H1 (cell line): ENCODE results near the gene SSBP3. TPM values are rescaled to one million over a fixed set of nuclear protein-coding genes. Genes with fewer than 3 reads are reported as not detected.

Experiments used
- CTCF ChIA-PET: fragments of 300-600 bp; sonication (Branson Sonifier 250); formaldehyde crosslinking; loops from one replicate; lab custom pipeline; 2021; ENCODE audit not compliant: partially characterized antibody; lab: Charles Lee
- POLR2A ChIA-PET: fragments of 300-600 bp; sonication (Branson Sonifier 250); formaldehyde crosslinking; loops from one replicate; lab custom pipeline; 2021; ENCODE audit warnings: inconsistent platforms; ENCODE audit not compliant: partially characterized antibody; lab: Charles Lee
- DNase-seq, 2 experiments: peaks; one replicate each; pipeline versions ENCODE4 v3.0.0 to v3.0.0-alpha.2; 2010 to 2022; ENCODE audit warnings: low spot score in 2 of 2, low read depth in 1 of 2, mixed read lengths in 1 of 2
- FAIRE-seq: peaks from 2 replicates; lab custom pipeline; 2011; peaks lifted over from hg19 to GRCh38; lab: Jason Lieb, UNC
- H2AFZ ChIP-seq: 2 replicates; pipeline ENCODE4 v1.8.1; 2012; ENCODE audit warnings: low read length, inconsistent platforms
- H2AK5ac ChIP-seq: 2 replicates; pipeline ENCODE4 v1.6.1; 2013; ENCODE audit warnings: low read depth, low read length
- H2BK120ac ChIP-seq: replicated peaks from 2 replicates; pipeline ENCODE3; 2013; ENCODE audit warnings: low read depth, low read length, inconsistent platforms
- H2BK12ac ChIP-seq: 2 replicates; pipeline ENCODE4 v1.6.1; 2013; ENCODE audit warnings: low read depth, low read length
- H2BK15ac ChIP-seq: 2 replicates; pipeline ENCODE4 v1.6.1; 2013; ENCODE audit warnings: low read length
- H2BK20ac ChIP-seq: 2 replicates; pipeline ENCODE4 v1.6.1; 2013; ENCODE audit warnings: low read length
- H2BK5ac ChIP-seq: 2 replicates; pipeline ENCODE4 v1.6.1; 2013; ENCODE audit warnings: low read depth, low read length
- H3K14ac ChIP-seq: 2 replicates; pipeline ENCODE4 v1.6.1; 2013; ENCODE audit warnings: inconsistent platforms; ENCODE audit not compliant: insufficient read length
- H3K18ac ChIP-seq: 2 replicates; pipeline ENCODE4 v1.6.1; 2013; ENCODE audit warnings: low read length; ENCODE audit errors: extremely low read depth
- H3K23ac ChIP-seq: 2 replicates; pipeline ENCODE4 v1.6.1; 2013; ENCODE audit warnings: inconsistent platforms; ENCODE audit not compliant: insufficient read length
- H3K23me2 ChIP-seq: 2 replicates; pipeline ENCODE4 v1.6.1; 2013; ENCODE audit warnings: low read depth, low read length
- H3K27ac ChIP-seq: 2 replicates; pipeline ENCODE4 v1.6.1; 2011; ENCODE audit warnings: low read depth, low read length, inconsistent platforms
- H3K27me3 ChIP-seq, 4 experiments: replicated peaks in 1 of 4; 1 replicate in 1 of 4; 2 replicates in 3 of 4; pipeline versions ENCODE4 v1.6.1 to v1.8.1; 2011 to 2013; ENCODE audit warnings: low read length in 3 of 4, mild to moderate bottlenecking in 3 of 4, inconsistent platforms in 2 of 4, mixed read lengths in 2 of 4, moderate library complexity in 1 of 4; ENCODE audit not compliant: control insufficient read depth in 3 of 4, insufficient read depth in 3 of 4; ENCODE audit errors: extremely low read depth in 1 of 4
- H3K36me3 ChIP-seq, 4 experiments: 2 replicates each; pipeline versions ENCODE4 v1.6.1 to v1.8.1; 2011 to 2013; ENCODE audit warnings: mild to moderate bottlenecking in 4 of 4, low read length in 3 of 4, moderate library complexity in 2 of 4, control low read depth in 1 of 4, inconsistent platforms in 1 of 4; ENCODE audit not compliant: insufficient read depth in 4 of 4, control insufficient read depth in 2 of 4
- H3K4ac ChIP-seq: replicated peaks from 2 replicates; pipeline ENCODE3; 2013; ENCODE audit warnings: low read length, low read depth, mixed read lengths, inconsistent platforms; ENCODE audit not compliant: insufficient read length
- H3K4me1 ChIP-seq, 4 experiments: replicated peaks in 1 of 4; 1 replicate in 1 of 4; 2 replicates in 3 of 4; pipeline versions ENCODE4 v1.6.1 to v1.8.1; 2011 to 2013; ENCODE audit warnings: low read length in 3 of 4, inconsistent platforms in 2 of 4, mixed read lengths in 1 of 4; ENCODE audit not compliant: insufficient read depth in 4 of 4, control insufficient read depth in 3 of 4
- H3K4me2 ChIP-seq, 2 experiments: 2 replicates each; pipeline versions ENCODE4 v1.6.1 to v1.8.1; 2011 to 2013; ENCODE audit warnings: low read depth in 2 of 2, low read length in 2 of 2, control low read depth in 1 of 2, inconsistent platforms in 1 of 2, mild to moderate bottlenecking in 1 of 2; ENCODE audit not compliant: insufficient read depth in 1 of 2
- H3K4me3 ChIP-seq, 4 experiments: fragments of 200-600, 300-600 bp in 1 of 4; sonication (generic), shearing (Covaris generic), sonication (Bioruptor Twin) in 1 of 4; 2 replicates each; pipeline versions ENCODE4 v1.5.1 to v1.8.1; 2011 to 2016; ENCODE audit warnings: low read length in 4 of 4, low read depth in 3 of 4, control low read depth in 2 of 4, inconsistent platforms in 2 of 4, mild to moderate bottlenecking in 2 of 4, mixed read lengths in 1 of 4, moderate library complexity in 1 of 4; ENCODE audit not compliant: insufficient read depth in 2 of 4; ENCODE audit errors: extremely low read depth in 1 of 4
- H3K56ac ChIP-seq: replicated peaks from 2 replicates; pipeline ENCODE3; 2013; ENCODE audit warnings: low read depth, mild to moderate bottlenecking, mixed read lengths, low read length, inconsistent platforms; ENCODE audit not compliant: insufficient read length
- H3K79me1 ChIP-seq: 2 replicates; pipeline ENCODE4 v1.6.1; 2013; ENCODE audit warnings: low read depth, low read length, control low read depth
- H3K79me2 ChIP-seq, 2 experiments: 2 replicates each; pipeline versions ENCODE4 v1.6.1 to v1.8.1; 2012 to 2013; ENCODE audit warnings: low read length in 2 of 2, mild to moderate bottlenecking in 2 of 2, inconsistent platforms in 1 of 2; ENCODE audit not compliant: insufficient read depth in 2 of 2, control insufficient read depth in 1 of 2
- H3K9ac ChIP-seq, 4 experiments: replicated peaks in 1 of 4; 1 replicate in 1 of 4; 2 replicates in 3 of 4; pipeline versions ENCODE4 v1.6.1 to v1.8.1; 2011 to 2013; ENCODE audit warnings: low read depth in 3 of 4, low read length in 3 of 4, control low read depth in 2 of 4, mild to moderate bottlenecking in 2 of 4, moderate library complexity in 2 of 4, inconsistent platforms in 1 of 4; ENCODE audit errors: extremely low read depth in 1 of 4
- H3K9me3 ChIP-seq, 2 experiments: 2 replicates each; pipeline versions ENCODE4 v1.6.1 to v1.8.1; 2012 to 2013; ENCODE audit warnings: mild to moderate bottlenecking in 2 of 2, moderate library complexity in 2 of 2, control low read depth in 1 of 2, inconsistent platforms in 1 of 2, low read depth in 1 of 2, low read length in 1 of 2, mixed read lengths in 1 of 2; ENCODE audit not compliant: insufficient read depth in 2 of 2
- H4K20me1 ChIP-seq, 2 experiments: replicated peaks in 1 of 2; 2 replicates each; pipeline versions ENCODE3 to v1.8.1; 2011 to 2013; ENCODE audit warnings: inconsistent platforms in 2 of 2, low read length in 2 of 2, mild to moderate bottlenecking in 1 of 2; ENCODE audit not compliant: insufficient read depth in 2 of 2, control insufficient read depth in 1 of 2
- H4K5ac ChIP-seq: 2 replicates; pipeline ENCODE4 v1.6.1; 2013; ENCODE audit warnings: low read length, low read depth, mixed read lengths, inconsistent platforms; ENCODE audit not compliant: insufficient read length
- H4K8ac ChIP-seq: 2 replicates; pipeline ENCODE4 v1.8.0; 2013; ENCODE audit warnings: mild to moderate bottlenecking, moderate library complexity, low read length, inconsistent platforms; ENCODE audit not compliant: insufficient read depth; ENCODE audit errors: extremely low read depth
- H4K91ac ChIP-seq: replicated peaks from 2 replicates; pipeline ENCODE3; 2013; ENCODE audit warnings: low read length, mixed read lengths, inconsistent platforms; ENCODE audit not compliant: insufficient read length
- FOSL1 ChIP-seq: IDR thresholded peaks from 2 replicates; pipeline ENCODE4 v1.6.1; 2011; ENCODE audit warnings: mild to moderate bottlenecking, low read depth, low read length, moderate library complexity; ENCODE audit not compliant: insufficient read depth
- PHF8 ChIP-seq: fragments of 200-600 bp; sonication (generic); conservative IDR thresholded peaks from 2 replicates; pipeline ENCODE4 v1.7.1; 2012; ENCODE audit warnings: low read depth, mild to moderate bottlenecking, inconsistent platforms, low read length, moderate library complexity
- SIX5 ChIP-seq: IDR thresholded peaks from 2 replicates; pipeline ENCODE4 v1.6.1; 2011; ENCODE audit warnings: mild to moderate bottlenecking, low read depth, low read length
- WGBS, 2 experiments: shearing (Covaris generic) in 1 of 2; methylation state at CpG; one replicate each; pipeline versions ENCODE4 v1.1.6 to v1.1.7; 2013 to 2015; ENCODE audit warnings: low lambda C conversion rate in 2 of 2, mixed read lengths in 2 of 2, inconsistent platforms in 1 of 2, low coverage in 1 of 2, missing lambda C conversion rate in 1 of 2; ENCODE audit not compliant: insufficient replicate concordance in 2 of 2, insufficient coverage in 1 of 2, insufficient read length in 1 of 2; ENCODE audit errors: extremely low coverage in 1 of 2, missing lambda C conversion rate in 1 of 2; 5-methylcytosine and 5-hydroxymethylcytosine counted together
- polyA plus RNA-seq, 7 experiments: library from polyadenylated mRNA; depleted of rRNA in 3 of 7; stranded (reverse) in 5 of 7; unstranded in 2 of 7; fragments of >200 nt in 5 of 7; fragments of 200-250 nt in 2 of 7; gene quantifications; 1 replicate in 5 of 7; 2 replicates in 1 of 7; 4 replicates in 1 of 7; pipeline versions ENCODE4 v1.2.1 to v1.2.3, GENCODE V29; 2011 to 2013; ENCODE audit warnings: missing spikeins in 2 of 7, mixed read lengths in 2 of 7
- total RNA-seq: library from RNA; stranded (reverse); fragmentation: NEBNext Ultra II Directional; extraction: Animal tissue kit (Norgen Biotek cat#: 25700); gene quantifications from 2 replicates; pipeline ENCODE4 v1.2.1, GENCODE V29; 2021

The SSBP3 gene
- total and polyA plus RNA-seq, 2 of the 8 experiments (the other 6 are each of a cell fraction or from before 2014, with no cell fraction given), result 99.7 to 133 TPM

DNA sequence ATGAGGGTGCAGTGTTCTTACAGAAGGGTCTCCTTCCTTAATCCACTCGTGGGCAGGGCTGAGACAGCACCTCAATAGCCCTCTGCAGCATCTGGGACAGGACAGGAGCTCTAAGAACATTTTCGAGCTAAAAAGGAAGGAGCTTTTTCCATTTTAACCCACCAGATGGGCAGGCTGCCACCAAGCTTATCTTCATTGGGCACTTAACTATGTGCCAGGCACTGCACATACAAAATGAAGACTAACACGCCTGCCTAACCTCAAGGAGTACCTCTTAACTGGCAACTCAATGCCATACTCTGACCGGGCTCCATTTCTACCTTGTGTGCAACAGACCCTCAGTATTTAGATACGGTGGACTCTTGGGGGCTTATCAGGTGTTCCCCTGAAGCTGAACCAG is 48.2 kb downstream of the SSBP3 start:
- H4K20me1 ChIP-seq, result peaks cover 16 to 46% of the 10 kb centered on the region in 2 experiments
- no peak overlapping the region for H3K18ac ChIP-seq
- H3K23ac ChIP-seq, result no peak overlapping the region
- no peaks in the 10 kb centered on the region for H3K27me3 ChIP-seq
- H2BK5ac ChIP-seq, result no peak overlapping the region
- no peak overlapping the region for H3K56ac ChIP-seq
- no peak overlapping the region for H3K14ac ChIP-seq
- no peak overlapping the region for H3K4me2 ChIP-seq
- no peak overlapping the region for H2BK20ac ChIP-seq
- 91% methylated on average over 5 of the region's 5 CpGs; no CpG with 5 or more reads in 1 of the 2 experiments for WGBS, 2 experiments
- no peak overlapping the region for H3K27ac ChIP-seq
- no peaks in the 10 kb centered on the region; the same call in 1 of the 2 replicates for H3K23me2 ChIP-seq
- no peak overlapping the region for H3K4me3 ChIP-seq
- H2BK15ac ChIP-seq, result no peak overlapping the region
- no peak overlapping the region for H3K9ac ChIP-seq
- H3K36me3 ChIP-seq, result peaks cover 0 to 15% (median 2%) of the 10 kb centered on the region in 4 experiments; a peak in 2 of 8 replicates
- no peaks in the 10 kb centered on the region for H3K9me3 ChIP-seq
- H4K5ac ChIP-seq, result no peak overlapping the region
- no peak overlapping the region for H2AFZ ChIP-seq
- no peak overlapping the region for H4K8ac ChIP-seq
- peaks cover 17 to 39% (median 30%) of the 10 kb centered on the region in 4 experiments for H3K4me1 ChIP-seq
- H2AK5ac ChIP-seq, result no peak overlapping the region
- no peak overlapping the region for H2BK12ac ChIP-seq
- ChIA-PET CTCF (interaction anchor here (0.6 to 4.0 kb wide), 16 partner anchors 9 to 1417 kb away, joined by 3 to 22 read pairs (median 5); no protein-coding TSS in a partner anchor), POLR2A (interaction anchor here (1.1 kb wide), 1 partner anchor 12 kb away, joined by 3 read pairs; no protein-coding TSS in a partner anchor)
- no peak for FAIRE-seq
- H2BK120ac ChIP-seq, result no peak overlapping the region
- peaks cover 5 to 100% of the 10 kb centered on the region in 2 experiments for H3K79me2 ChIP-seq
- H4K91ac ChIP-seq, result no peak overlapping the region
- no peak overlapping the region for H3K4ac ChIP-seq
- TF ChIP-seq PHF8 (no peak), FOSL1 (no peak), SIX5 (no peak)
- TF ChIP-seq, all 59 proteins: peak for 0
- no peak for DNase-seq
- H3K79me1 ChIP-seq, result peaks cover 37% of the 10 kb centered on the region
